ENCODE results near the gene OSBPL6.

Gene OSBPL6

GRCh38 chr2:178380763-178381162, 186.5 kb downstream of the OSBPL6 start:
- TF ChIP-seq ZFP30 (CRISPR knock-in tag; IDR thresholded peaks at IDR 0.05) (no peak), ZNF565 (CRISPR knock-in tag; conservative IDR thresholded peaks at IDR 0.05; ENCODE audit: low read depth) (no peak), ZFP3 (CRISPR knock-in tag; IDR thresholded peaks at IDR 0.05) (no peak), TSHZ2 (CRISPR knock-in tag; IDR thresholded peaks at IDR 0.05) (no peak), CSDC2 (CRISPR knock-in tag; IDR thresholded peaks at IDR 0.05) (no peak), TCF4 (CRISPR knock-in tag; IDR thresholded peaks at IDR 0.05; ENCODE audit: borderline replicate concordance) (no peak), PPARA (CRISPR knock-in tag; IDR thresholded peaks at IDR 0.05; ENCODE audit: borderline replicate concordance) (no peak), ZNF70 (CRISPR knock-in tag; IDR thresholded peaks at IDR 0.05) (no peak)
- ATAC-seq: no peak

- no peak for ATAC-seq
- no peak for TF ChIP-seq ZNF8 (CRISPR knock-in tag; IDR thresholded peaks at IDR 0.05)
- TF ChIP-seq ARNTL (CRISPR knock-in tag; IDR thresholded peaks at IDR 0.05; ENCODE audit: borderline replicate concordance, low read depth): no peak
- TF ChIP-seq ISL1 (CRISPR knock-in tag; IDR thresholded peaks at IDR 0.05): no peak
- TF ChIP-seq RARB (CRISPR knock-in tag; IDR thresholded peaks at IDR 0.05): no peak
- TF ChIP-seq ZC3H10 (CRISPR knock-in tag; IDR thresholded peaks at IDR 0.05): no peak
- TF ChIP-seq TOX (CRISPR knock-in tag; IDR thresholded peaks at IDR 0.05; ENCODE audit: borderline replicate concordance): no peak
- no peak for TF ChIP-seq CSDC2 (CRISPR knock-in tag; IDR thresholded peaks at IDR 0.05)
- TF ChIP-seq PATZ1 (CRISPR knock-in tag; IDR thresholded peaks at IDR 0.05; ENCODE audit: borderline replicate concordance): no peak
- no peak for TF ChIP-seq ZFP30 (CRISPR knock-in tag; IDR thresholded peaks at IDR 0.05)
- no peak for TF ChIP-seq POU6F1 (CRISPR knock-in tag; IDR thresholded peaks at IDR 0.05; ENCODE audit: borderline replicate concordance, low read depth)
- TF ChIP-seq ZFP3 (CRISPR knock-in tag; IDR thresholded peaks at IDR 0.05): no peak
- no peak for TF ChIP-seq CSRNP3 (CRISPR knock-in tag; IDR thresholded peaks at IDR 0.05)
- TF ChIP-seq TSHZ2 (CRISPR knock-in tag; IDR thresholded peaks at IDR 0.05): no peak
- no peak for TF ChIP-seq OSR1 (CRISPR knock-in tag; IDR thresholded peaks at IDR 0.05)
- TF ChIP-seq GLIS3 (CRISPR knock-in tag; IDR thresholded peaks at IDR 0.05): no peak
- TF ChIP-seq SNAI2 (CRISPR knock-in tag; IDR thresholded peaks at IDR 0.05): no peak
- TF ChIP-seq PPARA (CRISPR knock-in tag; IDR thresholded peaks at IDR 0.05; ENCODE audit: borderline replicate concordance): no peak
- no peak for TF ChIP-seq TCF4 (CRISPR knock-in tag; IDR thresholded peaks at IDR 0.05; ENCODE audit: borderline replicate concordance)
- no peak for TF ChIP-seq ZNF565 (CRISPR knock-in tag; conservative IDR thresholded peaks at IDR 0.05; ENCODE audit: low read depth)
Observed at GRCh38 chr2:178383718-178384117, 189.4 kb downstream of the OSBPL6 start.
